HCT116 (cell line): ENCODE data around the gene IL10RB. TPM values are rescaled to one million over a fixed set of nuclear protein-coding genes. Genes with fewer than 3 reads are reported as not detected.

Source experiments
- ATAC-seq: fragments of 200-7000 bp; cut with Tn5 transposase; 2 replicates; pipeline ENCODE4 v1.9.1; 2020; ENCODE audit warnings: mild to moderate bottlenecking, moderate library complexity
- BruUV-seq: library from RNA; stranded (reverse); fragments of 400-500 nt; replicated peaks from 2 replicates; lab custom pipeline; 2021; lab: Mats Ljungman, UMichigan
- CTCF ChIA-PET: fragments of 300-600 bp; sonication (Branson Sonifier 250); formaldehyde crosslinking; loops from one replicate; lab custom pipeline; 2021; ENCODE audit warnings: antibody characterized with exemption; lab: Charles Lee
- POLR2A ChIA-PET: fragments of 300-600, 350-600 bp; sonication (Branson Sonifier 250); formaldehyde crosslinking; loops from one replicate; lab custom pipeline; 2021; ENCODE audit warnings: antibody characterized with exemption; lab: Charles Lee
- RAD21 ChIA-PET, 2 experiments: fragments of 300-600 bp; sonication (Branson Sonifier 250); formaldehyde crosslinking; loops; one replicate each; lab custom pipeline; 2023; ENCODE audit warnings: low total read pairs in 2 of 2; ENCODE audit not compliant: uncharacterized antibody in 2 of 2, unreplicated experiment in 2 of 2, low non-redundant PET in 1 of 2; lab: Charles Lee
- DNase-seq: peaks from one replicate; pipeline ENCODE4 v3.0.0-alpha.2; 2010; ENCODE audit warnings: low read depth, low spot score
- H2AFZ ChIP-seq: fragments of 200-600 bp; shearing (Covaris generic), sonication (generic); 2 replicates; pipeline ENCODE4 v1.6.1; 2017; ENCODE audit warnings: low read depth, mixed run types, mixed read lengths, antibody characterized with exemption, low read length; ENCODE audit not compliant: poor library complexity, severe bottlenecking
- H3K27ac ChIP-seq: 2 replicates; pipeline ENCODE4 v1.5.1; 2012; ENCODE audit warnings: low read depth, low read length
- H3K27me3 ChIP-seq: fragments of 200-600 bp; sonication (generic); 2 replicates; pipeline ENCODE4 v1.6.1; 2016; ENCODE audit warnings: mixed run types, low read length, mixed read lengths; ENCODE audit not compliant: insufficient read depth
- H3K36me3 ChIP-seq, 2 experiments: fragments of 200-500 bp in 1 of 2; fragments of 200-600 bp in 1 of 2; sonication (Bioruptor generic) in 1 of 2; sonication (generic) in 1 of 2; 2 replicates each; pipeline versions ENCODE4 v1.5.1 to v1.6.1; 2014 to 2016; ENCODE audit warnings: low read length in 2 of 2, inconsistent platforms in 1 of 2, mixed read lengths in 1 of 2, mixed run types in 1 of 2; ENCODE audit not compliant: insufficient read depth in 2 of 2, control insufficient read depth in 1 of 2
- H3K4me1 ChIP-seq, 2 experiments: fragments of 200-600 bp in 1 of 2; sonication (generic) in 1 of 2; 2 replicates each; pipeline versions ENCODE4 v1.5.1 to v1.6.1; 2012 to 2017; ENCODE audit warnings: low read length in 2 of 2, inconsistent platforms in 1 of 2, mild to moderate bottlenecking in 1 of 2, mixed read lengths in 1 of 2, mixed run types in 1 of 2, moderate library complexity in 1 of 2; ENCODE audit not compliant: insufficient read depth in 2 of 2, control insufficient read depth in 1 of 2
- H3K4me2 ChIP-seq: fragments of 200-600 bp; sonication (generic); 2 replicates; pipeline ENCODE4 v1.6.1; 2017; ENCODE audit warnings: mixed run types, low read length, mixed read lengths
- H3K4me3 ChIP-seq, 2 experiments: fragments of 200-600 bp in 1 of 2; sonication (generic) in 1 of 2; replicated peaks in 1 of 2; 2 replicates each; pipeline ENCODE4 v1.5.1; 2011 to 2016; ENCODE audit warnings: low read length in 2 of 2, control low read depth in 1 of 2, low read depth in 1 of 2, mild to moderate bottlenecking in 1 of 2, mixed read lengths in 1 of 2, mixed run types in 1 of 2
- H3K79me2 ChIP-seq: fragments of 200-600 bp; sonication (generic); 2 replicates; pipeline ENCODE4 v1.6.1; 2017; ENCODE audit warnings: mild to moderate bottlenecking, mixed run types, low read length, moderate library complexity, mixed read lengths; ENCODE audit not compliant: insufficient read depth
- H3K9ac ChIP-seq: fragments of 200-600 bp; sonication (generic); 2 replicates; pipeline ENCODE4 v1.6.1; 2016; ENCODE audit warnings: low read length, mixed read lengths
- H3K9me2 ChIP-seq: fragments of 200-600 bp; sonication (generic), shearing (Covaris generic); 2 replicates; pipeline ENCODE4 v1.6.1; 2017; ENCODE audit warnings: mixed run types, mild to moderate bottlenecking, moderate library complexity; ENCODE audit not compliant: insufficient read depth
- H3K9me3 ChIP-seq, 2 experiments: fragments of 200-500 bp in 1 of 2; fragments of 200-600 bp in 1 of 2; sonication (Bioruptor generic) in 1 of 2; sonication (generic) in 1 of 2; 2 replicates each; pipeline ENCODE4 v1.6.1; 2014 to 2017; ENCODE audit warnings: low read length in 2 of 2, mixed read lengths in 2 of 2, inconsistent platforms in 1 of 2, low read depth in 1 of 2, mild to moderate bottlenecking in 1 of 2, mixed run types in 1 of 2, moderate library complexity in 1 of 2; ENCODE audit not compliant: control insufficient read depth in 1 of 2, insufficient read depth in 1 of 2
- H4K20me1 ChIP-seq: fragments of 200-600 bp; sonication (generic), shearing (Covaris generic); 2 replicates; pipeline ENCODE4 v1.6.1; 2017; ENCODE audit warnings: mixed run types, mild to moderate bottlenecking, moderate library complexity; ENCODE audit not compliant: insufficient read depth
- CBX3 ChIP-seq: IDR thresholded peaks from 2 replicates; pipeline ENCODE4 v1.6.1; 2012; ENCODE audit warnings: low read depth
- CTCF ChIP-seq, 3 experiments: fragments of 200-600 bp in 1 of 3; sonication (generic) in 1 of 3; IDR thresholded peaks in 2 of 3; conservative IDR thresholded peaks in 1 of 3; 2 replicates each; pipeline ENCODE4 v1.5.1; 2012 to 2017; ENCODE audit warnings: low read depth in 2 of 3, low read length in 2 of 3, antibody characterized with exemption in 1 of 3, borderline replicate concordance in 1 of 3, control low read depth in 1 of 3, mild to moderate bottlenecking in 1 of 3, mixed read lengths in 1 of 3, mixed run types in 1 of 3, moderate library complexity in 1 of 3; ENCODE audit not compliant: insufficient read depth in 1 of 3
- EGR1 ChIP-seq: IDR thresholded peaks from 2 replicates; pipeline ENCODE4 v1.6.1; 2012; ENCODE audit warnings: low read depth
- ELF1 ChIP-seq: IDR thresholded peaks from 2 replicates; pipeline ENCODE4 v1.6.1; 2012; ENCODE audit warnings: low read depth, borderline replicate concordance
- EZH2phosphoT487 ChIP-seq: fragments of 200-600 bp; IDR thresholded peaks from 2 replicates; pipeline ENCODE4 v1.6.1; 2018; ENCODE audit warnings: antibody characterized with exemption, borderline replicate concordance
- JUND ChIP-seq: IDR thresholded peaks from 2 replicates; pipeline ENCODE4 v1.6.1; 2012
- MAX ChIP-seq: IDR thresholded peaks from 2 replicates; pipeline ENCODE4 v1.6.1; 2012
- REST ChIP-seq: IDR thresholded peaks from 2 replicates; pipeline ENCODE4 v1.6.1; 2012; ENCODE audit warnings: low read depth
- SIN3A ChIP-seq: IDR thresholded peaks from 2 replicates; pipeline ENCODE4 v1.6.1; 2012; ENCODE audit warnings: low read depth
- SP1 ChIP-seq: IDR thresholded peaks from 2 replicates; pipeline ENCODE4 v1.6.1; 2012; ENCODE audit warnings: low read depth
- SRF ChIP-seq: IDR thresholded peaks from 2 replicates; pipeline ENCODE4 v1.6.1; 2012; ENCODE audit warnings: low read depth
- TCF7L2 ChIP-seq: IDR thresholded peaks from 2 replicates; pipeline ENCODE4 v1.7.0; 2011; ENCODE audit warnings: borderline replicate concordance, inconsistent platforms; ENCODE audit not compliant: insufficient read depth, insufficient read length; ENCODE audit errors: extremely low read depth
- YY1 ChIP-seq: IDR thresholded peaks from 2 replicates; pipeline ENCODE4 v1.6.1; 2011; ENCODE audit warnings: low read length, low read depth, moderate library complexity, mild to moderate bottlenecking; ENCODE audit not compliant: insufficient replicate concordance; ENCODE audit errors: extremely low read depth
- ZFX ChIP-seq: fragments of 450-650 bp; IDR thresholded peaks from 2 replicates; pipeline ENCODE4 v1.6.1; 2017
- intact Hi-C: fragments of 100-400 bp; cut with micrococcal nuclease; formaldehyde crosslinking; loops from 2 replicates; pipeline ENCODE4 v1.10.0; 2022
- total RNA-seq: library from RNA; stranded (reverse); gene quantifications from one replicate; pipeline ENCODE4 v1.2.1, GENCODE V29; 2021; ENCODE audit not compliant: unreplicated experiment
- TF ChIP-seq, protein P1 (sequence below): IDR thresholded peaks from 2 replicates; pipeline ENCODE4 v1.6.1; 2011; ENCODE audit warnings: mild to moderate bottlenecking, low read length, moderate library complexity; ENCODE audit not compliant: insufficient replicate concordance; ENCODE audit errors: extremely low read depth

Gene IL10RB
- total RNA-seq, 1 experiment from 2014 or later: 13.7 TPM

GRCh38 chr21:33315946-33316710 is 50.0 kb downstream of the IL10RB start:
- ChIA-PET RAD21 (no interaction called here), CTCF (no interaction called here), POLR2A (no interaction called here)
- Histone ChIP-seq H3K9me3 (no peaks in the 10 kb centered on the region), H3K79me2 (no peaks in the 10 kb centered on the region), H3K36me3 (no peaks in the 10 kb centered on the region), H3K9ac (no peak overlapping the region), H3K27ac (no peak overlapping the region), H2AFZ (no peak overlapping the region), H3K4me3 (no peak overlapping the region), H3K4me1 (no peaks in the 10 kb centered on the region), H3K4me2 (no peak overlapping the region), H3K27me3 (no peaks in the 10 kb centered on the region)
- intact Hi-C loops: no loop called here
- ATAC-seq: no peak
- no TSS peak for BruUV-seq
- TF ChIP-seq EZH2phosphoT487: no peak
- TF ChIP-seq SIN3A: no peak
- TF ChIP-seq TCF7L2: no peak
- TF ChIP-seq REST: no peak
- no peak for TF ChIP-seq MAX
- no peak for TF ChIP-seq EGR1
- TF ChIP-seq CTCF (IDR thresholded peaks at IDR 0.05 in 2 of 3, conservative IDR thresholded peaks at IDR 0.05 in 1 of 3; ENCODE audit: borderline replicate concordance in 1 of 3, insufficient read depth in 1 of 3, low read depth in 2 of 3, low read length in 2 of 3): no peak
- no peak for TF ChIP-seq ELF1
- no peak for TF ChIP-seq SRF
- TF ChIP-seq YY1: no peak
- TF ChIP-seq, protein P1, sequence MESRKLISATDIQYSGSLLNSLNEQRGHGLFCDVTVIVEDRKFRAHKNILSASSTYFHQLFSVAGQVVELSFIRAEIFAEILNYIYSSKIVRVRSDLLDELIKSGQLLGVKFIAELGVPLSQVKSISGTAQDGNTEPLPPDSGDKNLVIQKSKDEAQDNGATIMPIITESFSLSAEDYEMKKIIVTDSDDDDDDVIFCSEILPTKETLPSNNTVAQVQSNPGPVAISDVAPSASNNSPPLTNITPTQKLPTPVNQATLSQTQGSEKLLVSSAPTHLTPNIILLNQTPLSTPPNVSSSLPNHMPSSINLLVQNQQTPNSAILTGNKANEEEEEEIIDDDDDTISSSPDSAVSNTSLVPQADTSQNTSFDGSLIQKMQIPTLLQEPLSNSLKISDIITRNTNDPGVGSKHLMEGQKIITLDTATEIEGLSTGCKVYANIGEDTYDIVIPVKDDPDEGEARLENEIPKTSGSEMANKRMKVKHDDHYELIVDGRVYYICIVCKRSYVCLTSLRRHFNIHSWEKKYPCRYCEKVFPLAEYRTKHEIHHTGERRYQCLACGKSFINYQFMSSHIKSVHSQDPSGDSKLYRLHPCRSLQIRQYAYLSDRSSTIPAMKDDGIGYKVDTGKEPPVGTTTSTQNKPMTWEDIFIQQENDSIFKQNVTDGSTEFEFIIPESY: no peak
- no peak for TF ChIP-seq SP1
- no peak for TF ChIP-seq CBX3
- TF ChIP-seq JUND: no peak
- TF ChIP-seq ZFX: no peak
- TF ChIP-seq, all 23 proteins: peak for 0
- no peaks in the 10 kb centered on the region for H4K20me1 ChIP-seq
- DNase-seq: no peak
- H3K9me2 ChIP-seq: no peaks in the 10 kb centered on the region
